IMR-90 (cell line): ENCODE results near the gene PCIF1. TPM values are rescaled to one million over a fixed set of nuclear protein-coding genes. Genes with fewer than 3 reads are reported as not detected.

ENCODE experiments used
- ATAC-seq: fragments of 200-7000 bp; cut with Tn5 transposase; 2 replicates; pipeline ENCODE4 v1.9.1; 2020; ENCODE audit warnings: low read depth, mild to moderate bottlenecking, moderate library complexity
- BruUV-seq: library from RNA; stranded (reverse); fragments of 400-500 nt; replicated peaks from 2 replicates; lab custom pipeline; 2021; lab: Mats Ljungman, UMichigan
- CTCF ChIA-PET: fragments of 300-600 bp; formaldehyde crosslinking; extraction: SDS; loops from one replicate; lab custom pipeline; 2021; ENCODE audit warnings: antibody characterized with exemption; lab: Yijun Ruan, JAX
- POLR2A ChIA-PET: fragments of 300-600 bp; sonication (Branson Sonifier 250); formaldehyde crosslinking; loops from one replicate; lab custom pipeline; 2022; ENCODE audit warnings: antibody characterized with exemption; ENCODE audit not compliant: unreplicated experiment; lab: Charles Lee
- DNase-seq: peaks from one replicate; pipeline ENCODE4 v3.0.0; 2013
- H2AFZ ChIP-seq: replicated peaks from 2 replicates; pipeline ENCODE3; 2013; ENCODE audit warnings: low read length, mild to moderate bottlenecking; ENCODE audit not compliant: poor library complexity
- H2AK5ac ChIP-seq: 2 replicates; pipeline ENCODE4 v1.6.1; 2013; ENCODE audit warnings: low read depth, low read length, inconsistent platforms
- H2AK9ac ChIP-seq: replicated peaks from 2 replicates; pipeline ENCODE3; 2013; ENCODE audit warnings: mild to moderate bottlenecking, low read depth, low read length, moderate library complexity; ENCODE audit not compliant: poor library complexity
- H2BK120ac ChIP-seq: 2 replicates; pipeline ENCODE4 v1.6.1; 2013; ENCODE audit warnings: low read depth, low read length, inconsistent platforms
- H2BK15ac ChIP-seq: 3 replicates; pipeline ENCODE4 v1.6.1; 2013; ENCODE audit warnings: low read depth, low read length, inconsistent platforms
- H2BK20ac ChIP-seq: 2 replicates; pipeline ENCODE4 v1.6.1; 2013; ENCODE audit warnings: low read depth, mild to moderate bottlenecking, inconsistent platforms, low read length, moderate library complexity
- H2BK5ac ChIP-seq: 2 replicates; pipeline ENCODE4 v1.6.1; 2013; ENCODE audit warnings: mild to moderate bottlenecking, low read depth, low read length, inconsistent platforms; ENCODE audit not compliant: poor library complexity, severe bottlenecking
- H3K14ac ChIP-seq: replicated peaks from 2 replicates; pipeline ENCODE4 v1.6.1; 2013; ENCODE audit warnings: low read depth, low read length, inconsistent platforms
- H3K18ac ChIP-seq: 2 replicates; pipeline ENCODE4 v1.6.1; 2013; ENCODE audit warnings: low read depth, low read length, control low read depth
- H3K23ac ChIP-seq: 2 replicates; pipeline ENCODE4 v1.6.1; 2013; ENCODE audit warnings: low read depth, low read length, inconsistent platforms
- H3K27ac ChIP-seq: 2 replicates; pipeline ENCODE4 v1.5.1; 2013; ENCODE audit warnings: mild to moderate bottlenecking, control low read depth, low read length; ENCODE audit not compliant: insufficient read depth
- H3K27me3 ChIP-seq: 2 replicates; pipeline ENCODE4 v1.6.1; 2013; ENCODE audit warnings: low read length; ENCODE audit not compliant: control insufficient read depth, insufficient read depth
- H3K36me3 ChIP-seq: 2 replicates; pipeline ENCODE4 v1.6.1; 2013; ENCODE audit warnings: low read length, mixed read lengths; ENCODE audit not compliant: control insufficient read depth, insufficient read depth
- H3K4ac ChIP-seq: 2 replicates; pipeline ENCODE4 v1.6.1; 2013; ENCODE audit warnings: low read depth, low read length, inconsistent platforms
- H3K4me1 ChIP-seq: 2 replicates; pipeline ENCODE4 v1.6.1; 2013; ENCODE audit warnings: low read length, mixed read lengths; ENCODE audit not compliant: control insufficient read depth, insufficient read depth
- H3K4me2 ChIP-seq: 2 replicates; pipeline ENCODE4 v1.6.1; 2013; ENCODE audit warnings: low read depth, mild to moderate bottlenecking, control low read depth, low read length, moderate library complexity
- H3K4me3 ChIP-seq: 2 replicates; pipeline ENCODE4 v1.5.1; 2013; ENCODE audit warnings: low read depth, mild to moderate bottlenecking, control low read depth, low read length, moderate library complexity; ENCODE audit not compliant: insufficient read depth
- H3K56ac ChIP-seq: 2 replicates; pipeline ENCODE4 v1.6.1; 2013; ENCODE audit warnings: low read length, inconsistent platforms; ENCODE audit not compliant: insufficient read depth; ENCODE audit errors: extremely low read depth
- H3K79me1 ChIP-seq, 2 experiments: 2 replicates each; pipeline ENCODE4 v1.6.1; 2013; ENCODE audit warnings: low read length in 2 of 2, inconsistent platforms in 1 of 2, low read depth in 1 of 2
- H3K9ac ChIP-seq: 2 replicates; pipeline ENCODE4 v1.6.1; 2013; ENCODE audit warnings: low read depth, low read length, control low read depth
- H3K9me1 ChIP-seq: 2 replicates; pipeline ENCODE4 v1.6.1; 2013; ENCODE audit warnings: low read length, inconsistent platforms; ENCODE audit not compliant: insufficient read depth
- H3K9me3 ChIP-seq: 2 replicates; pipeline ENCODE4 v1.6.1; 2013; ENCODE audit warnings: low read length; ENCODE audit not compliant: control insufficient read depth, insufficient read depth
- H4K20me1 ChIP-seq: 2 replicates; pipeline ENCODE4 v1.6.1; 2013; ENCODE audit warnings: low read length, inconsistent platforms; ENCODE audit not compliant: insufficient read depth
- H4K5ac ChIP-seq: 2 replicates; pipeline ENCODE4 v1.6.1; 2013; ENCODE audit warnings: mild to moderate bottlenecking, low read depth, low read length, control low read depth
- H4K8ac ChIP-seq, 2 experiments: 2 replicates each; pipeline ENCODE4 v1.6.1; 2013; ENCODE audit warnings: low read depth in 2 of 2, low read length in 2 of 2, control low read depth in 1 of 2, inconsistent platforms in 1 of 2
- H4K91ac ChIP-seq: 2 replicates; pipeline ENCODE4 v1.6.1; 2013; ENCODE audit warnings: low read depth, low read length, inconsistent platforms; ENCODE audit not compliant: insufficient read depth
- MAFK ChIP-seq: IDR thresholded peaks from 2 replicates; pipeline ENCODE4 v1.6.1; 2012; ENCODE audit warnings: low read depth, low read length, improper control_type of control experiment
- POLR2A ChIP-seq: IDR thresholded peaks from 2 replicates; pipeline ENCODE4 v1.6.1; 2012; ENCODE audit warnings: mild to moderate bottlenecking, low read depth, low read length
- WGBS, 2 experiments: methylation state at CpG; one replicate each; pipeline versions ENCODE4 v1.1.5 to v1.1.7; 2013; ENCODE audit warnings: missing lambda C conversion rate in 2 of 2; ENCODE audit not compliant: insufficient read length in 1 of 2; ENCODE audit errors: extremely low coverage in 2 of 2; 5-methylcytosine and 5-hydroxymethylcytosine counted together
- dilution Hi-C: fragments of 300-500 bp; cut with HindIII; formaldehyde crosslinking; loops from one replicate; pipeline ENCODE4 v1.14.3; 2018; ENCODE audit warnings: low sequenced_read_pairs; ENCODE audit not compliant: unreplicated experiment
- in situ Hi-C: fragments of 300-500 bp; cut with MboI; formaldehyde crosslinking; loops from 3 replicates; pipeline ENCODE4 v1.14.3; 2019; ENCODE audit warnings: low sequenced_read_pairs, inconsistent platforms, mixed read lengths
- intact Hi-C: fragments of 100-400 bp; cut with micrococcal nuclease; formaldehyde crosslinking; loops from 2 replicates; pipeline ENCODE4 v1.10.0; 2022
- polyA plus RNA-seq, 3 experiments: library from polyadenylated mRNA; depleted of rRNA; stranded (reverse); fragments of >200 nt; gene quantifications; 2 replicates each; pipeline ENCODE4 v1.2.3, GENCODE V29; 2012; ENCODE audit warnings: low replicate concordance in 1 of 3
- total RNA-seq: library from RNA; depleted of rRNA; stranded (reverse); fragments of >200 nt; gene quantifications from 2 replicates; pipeline ENCODE4 v1.2.3, GENCODE V29; 2012
- TF ChIP-seq, protein P1 (sequence below): fragments of 150-350 bp; IDR thresholded peaks from 2 replicates; pipeline ENCODE4 v1.6.1; 2017; ENCODE audit warnings: mild to moderate bottlenecking, antibody characterized with exemption, low read length, low read depth

The PCIF1 gene
- total and polyA plus RNA-seq, 2 of the 4 experiments (the other 2 are of a cell fraction) = 5.4 to 18.3 TPM

DNA sequence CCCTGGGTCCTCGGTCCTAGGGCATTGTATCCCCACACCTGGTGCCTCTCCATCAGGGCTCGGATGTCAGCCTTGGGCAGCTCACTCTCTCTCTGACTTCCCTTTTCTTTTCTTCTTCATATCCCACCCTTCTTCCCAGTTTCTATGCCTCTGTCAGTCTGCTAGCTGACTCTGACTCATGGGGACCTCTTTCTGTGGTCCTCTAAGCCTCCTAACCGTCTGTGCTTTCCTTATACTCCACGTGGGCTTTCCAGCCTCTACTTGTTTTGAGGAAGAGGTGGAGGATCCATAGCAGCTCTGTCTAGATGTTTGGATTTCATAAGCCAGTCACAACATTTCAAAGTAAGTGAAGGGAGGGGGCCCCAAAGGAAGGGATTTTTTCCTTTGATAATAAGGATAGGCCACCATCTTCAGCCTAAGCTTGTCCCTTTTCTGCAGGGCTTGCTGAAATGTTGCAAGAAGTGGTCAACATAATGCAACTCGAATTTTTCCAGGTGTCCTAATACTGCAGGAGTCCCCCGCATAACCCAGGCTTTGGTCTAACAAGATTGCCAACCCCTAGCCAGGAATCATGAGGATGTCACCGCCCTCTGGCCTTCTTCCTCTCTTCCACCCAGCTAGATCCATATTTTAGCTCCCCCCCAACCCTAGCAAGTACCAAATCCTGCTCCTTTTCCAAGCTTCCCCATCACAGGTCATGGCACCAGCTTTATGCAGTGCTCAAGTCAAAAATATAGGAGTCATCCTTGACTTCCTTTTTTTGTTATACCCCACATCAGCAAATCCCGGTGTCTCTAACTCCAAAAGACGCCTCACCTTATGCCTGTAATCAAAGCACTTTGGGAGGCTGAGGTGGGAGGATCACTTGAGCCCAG, 13.8 kb upstream of the PCIF1 start:
- H3K14ac ChIP-seq = peak overlapping the region; percentile 58; the same call in 1 of the 2 replicates
- H4K5ac ChIP-seq = peak overlapping the region; percentile 98
- peak; percentile 50 for DNase-seq
- H3K79me1 ChIP-seq = no peaks in the 10 kb centered on the region
- H3K9ac ChIP-seq = peak overlapping the region; percentile 55; the same call in 1 of the 2 replicates
- POLR2A ChIA-PET = interaction anchor here (0.7 kb wide), 1 partner anchor 14 kb away, joined by 3 read pairs; no protein-coding TSS in a partner anchor
- peak overlapping the region; percentile 80 for H2AK9ac ChIP-seq
- peak overlapping the region; percentile 49; the same call in 1 of the 2 replicates for H3K23ac ChIP-seq
- no peak for ATAC-seq
- no TSS peak for BruUV-seq
- dilution Hi-C loops (no loop called here), intact Hi-C loops (no loop called here), in situ Hi-C loops (loop anchor here (25.0 kb wide), 1 partner anchor 583 kb away; the partner anchor contains the start of gene SDC4)
- peak overlapping the region; percentile 62 for H4K91ac ChIP-seq
- peak overlapping the region; percentile 53 for H3K4me2 ChIP-seq
- peak overlapping the region; percentile 78 for H2BK5ac ChIP-seq
- peaks cover 30% of the 10 kb centered on the region for H3K4me1 ChIP-seq
- peak overlapping the region; percentile 76 for H2BK20ac ChIP-seq
- no peaks in the 10 kb centered on the region for H3K27me3 ChIP-seq
- TF ChIP-seq, protein P1, sequence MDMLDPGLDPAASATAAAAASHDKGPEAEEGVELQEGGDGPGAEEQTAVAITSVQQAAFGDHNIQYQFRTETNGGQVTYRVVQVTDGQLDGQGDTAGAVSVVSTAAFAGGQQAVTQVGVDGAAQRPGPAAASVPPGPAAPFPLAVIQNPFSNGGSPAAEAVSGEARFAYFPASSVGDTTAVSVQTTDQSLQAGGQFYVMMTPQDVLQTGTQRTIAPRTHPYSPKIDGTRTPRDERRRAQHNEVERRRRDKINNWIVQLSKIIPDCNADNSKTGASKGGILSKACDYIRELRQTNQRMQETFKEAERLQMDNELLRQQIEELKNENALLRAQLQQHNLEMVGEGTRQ = peak; percentile 26; the same call in 1 of the 2 replicates
- TF ChIP-seq POLR2A (no peak), MAFK (no peak)
- H3K36me3 ChIP-seq = no peaks in the 10 kb centered on the region
- H3K4me3 ChIP-seq = no peak overlapping the region
- H3K9me3 ChIP-seq = no peaks in the 10 kb centered on the region
- CTCF ChIA-PET = interaction anchor here (0.6 kb wide), 1 partner anchor 942 kb away, joined by 5 read pairs; no protein-coding TSS in a partner anchor
- H4K20me1 ChIP-seq = no peaks in the 10 kb centered on the region
- peak overlapping the region; percentile 81 for H2AFZ ChIP-seq
- peak overlapping the region; percentile 71 for H2BK120ac ChIP-seq
- peak overlapping the region; percentile 73 for H3K4ac ChIP-seq
- H3K18ac ChIP-seq = peak overlapping the region; percentile 80
- peak overlapping the region; percentile 62 to 71 for H4K8ac ChIP-seq
- peak overlapping the region; percentile 95 for H2AK5ac ChIP-seq
- peak overlapping the region; percentile 85; the same call in 1 of the 3 replicates for H2BK15ac ChIP-seq
- H3K56ac ChIP-seq = no peak overlapping the region
- no peaks in the 10 kb centered on the region; the same call in 1 of the 2 replicates for H3K9me1 ChIP-seq
- 94% methylated on average over 2 of the region's 9 CpGs; no CpG with 5 or more reads in 1 of the 2 experiments for WGBS, 2 experiments
- peak overlapping the region; percentile 85; the same call in 1 of the 2 replicates for H3K27ac ChIP-seq
